K562 (cell line): ENCODE data around the gene CD8A. TPM values are rescaled to one million over a fixed set of nuclear protein-coding genes. Genes with fewer than 3 reads are reported as not detected.

ENCODE experiments used
- ATAC-seq: fragments of 200-7000 bp; cut with Tn5 transposase; 3 replicates; pipeline ENCODE4 v1.9.1; 2020; ENCODE audit warnings: moderate library complexity
- BruUV-seq: library from RNA; stranded (reverse); fragments of 400-500 nt; replicated peaks from 2 replicates; lab custom pipeline; 2021; lab: Mats Ljungman, UMichigan
- CTCF ChIA-PET: fragments of 300-600 bp; formaldehyde crosslinking; extraction: SDS; loops from one replicate; lab custom pipeline; 2021; ENCODE audit warnings: low intra/inter-chr PET ratio; lab: Yijun Ruan, JAX
- POLR2A ChIA-PET: fragments of 300-600, 350-650 bp; sonication (Branson Sonifier 250); formaldehyde crosslinking; extraction: SDS; loops from one replicate; lab custom pipeline; 2021; ENCODE audit warnings: antibody characterized with exemption, inconsistent platforms; lab: Yijun Ruan, JAX
- DNase-seq, 4 experiments: peaks; one replicate each; pipeline versions ENCODE4 v3.0.0 to v3.0.0-alpha.2; 2011 to 2018; ENCODE audit warnings: low spot score in 3 of 4, mixed read lengths in 3 of 4; ENCODE audit errors: extremely low read depth in 1 of 4
- FAIRE-seq: peaks from 2 replicates; lab custom pipeline; 2011; peaks lifted over from hg19 to GRCh38; lab: Jason Lieb, UNC
- H2AFZ ChIP-seq: 2 replicates; pipeline ENCODE4 v1.6.0; 2011; ENCODE audit warnings: low read depth, low read length, control low read depth, inconsistent platforms
- H3K27ac ChIP-seq: fragments of 200-600 bp; 3 replicates; pipeline ENCODE4 v1.8.0; 2011; ENCODE audit warnings: low read depth, mild to moderate bottlenecking, control low read depth, inconsistent platforms, low read length, moderate library complexity, mixed read lengths; ENCODE audit errors: extremely low read depth
- H3K27me3 ChIP-seq, 2 experiments: fragments of 300-600 bp in 1 of 2; 2 replicates in 1 of 2; 3 replicates in 1 of 2; pipeline versions ENCODE4 v1.6.0 to v1.8.0; 2011; ENCODE audit warnings: inconsistent platforms in 2 of 2, low read length in 2 of 2, mild to moderate bottlenecking in 1 of 2, mixed read lengths in 1 of 2, moderate library complexity in 1 of 2; ENCODE audit not compliant: control insufficient read depth in 2 of 2, insufficient read depth in 2 of 2
- H3K36me3 ChIP-seq: fragments of 300-600 bp; 3 replicates; pipeline ENCODE4 v1.8.0; 2011; ENCODE audit warnings: mild to moderate bottlenecking, low read length, inconsistent platforms; ENCODE audit not compliant: control insufficient read depth, insufficient read depth
- H3K4me1 ChIP-seq, 2 experiments: fragments of 200-600 bp in 1 of 2; replicated peaks in 1 of 2; 2 replicates in 1 of 2; 3 replicates in 1 of 2; pipeline versions ENCODE4 v1.5.1 to v1.8.0; 2011; ENCODE audit warnings: inconsistent platforms in 2 of 2, low read length in 2 of 2, mild to moderate bottlenecking in 1 of 2, mixed read lengths in 1 of 2, moderate library complexity in 1 of 2; ENCODE audit not compliant: control insufficient read depth in 2 of 2, insufficient read depth in 2 of 2
- H3K4me2 ChIP-seq: 2 replicates; pipeline ENCODE4 v1.6.1; 2011; ENCODE audit warnings: low read length, control low read depth, inconsistent platforms, mixed read lengths; ENCODE audit not compliant: insufficient read depth
- H3K4me3 ChIP-seq: fragments of 200-600 bp; sonication (generic), shearing (Covaris generic); 2 replicates; pipeline ENCODE4 v1.5.1; 2016; ENCODE audit warnings: control low read depth, inconsistent platforms
- H3K79me2 ChIP-seq: fragments of 200-600 bp; 3 replicates; pipeline ENCODE4 v1.8.0; 2011; ENCODE audit warnings: low read length, inconsistent platforms; ENCODE audit not compliant: control insufficient read depth, insufficient read depth
- H3K9ac ChIP-seq, 2 experiments: 2 replicates each; pipeline versions ENCODE4 v1.6.0 to v1.6.1; 2011; ENCODE audit warnings: low read depth in 2 of 2, low read length in 2 of 2, control low read depth in 1 of 2, inconsistent platforms in 1 of 2, mild to moderate bottlenecking in 1 of 2, mixed read lengths in 1 of 2; ENCODE audit not compliant: insufficient read depth in 1 of 2
- H3K9me1 ChIP-seq: one replicate; pipeline ENCODE4 v1.6.0; 2011; ENCODE audit warnings: inconsistent platforms, mild to moderate bottlenecking, low read length, moderate library complexity; ENCODE audit not compliant: control insufficient read depth, insufficient read depth
- H3K9me3 ChIP-seq: replicated peaks from 2 replicates; pipeline ENCODE4 v1.5.1; 2011; ENCODE audit warnings: low read depth, low read length, inconsistent platforms; ENCODE audit not compliant: control insufficient read depth, insufficient read depth
- H4K20me1 ChIP-seq: replicated peaks from 2 replicates; pipeline ENCODE4 v1.6.1; 2011; ENCODE audit warnings: low read length, inconsistent platforms, mixed read lengths; ENCODE audit not compliant: control insufficient read depth, insufficient read depth
- CREB1 ChIP-seq, 2 experiments: sonication (generic) in 1 of 2; formaldehyde crosslinking in 1 of 2; IDR thresholded peaks; 2 replicates each; pipeline versions ENCODE4 v1.6.1 to v1.8.0; 2012 to 2022; ENCODE audit warnings: inconsistent platforms in 1 of 2, mild to moderate bottlenecking in 1 of 2, missing genetic modification reagents in 1 of 2, moderate library complexity in 1 of 2
- CREM ChIP-seq: IDR thresholded peaks from 2 replicates; pipeline ENCODE4 v1.6.1; 2014; ENCODE audit warnings: antibody characterized with exemption, low read depth
- LARP7 ChIP-seq: fragments of 450-650 bp; IDR thresholded peaks from 2 replicates; pipeline ENCODE4 v1.6.1; 2016
- MCM2 ChIP-seq: fragments of 450-650 bp; IDR thresholded peaks from 2 replicates; pipeline ENCODE4 v1.6.1; 2017; ENCODE audit warnings: low read depth, mild to moderate bottlenecking
- ZBTB8A ChIP-seq: fragments of 450-650 bp; IDR thresholded peaks from 2 replicates; pipeline ENCODE4 v1.6.1; 2018; ENCODE audit warnings: mild to moderate bottlenecking, moderate library complexity; ENCODE audit not compliant: partially characterized antibody
- WGBS: fragments of 100-300 bp; shearing (Covaris generic); methylation state at CpG from one replicate; pipeline ENCODE4 v1.1.6; 2016; ENCODE audit warnings: low coverage, mixed read lengths; ENCODE audit not compliant: insufficient coverage; ENCODE audit errors: missing lambda C conversion rate; 5-methylcytosine and 5-hydroxymethylcytosine counted together
- in situ Hi-C: fragments of 300-500 bp; cut with MboI; formaldehyde crosslinking; loops from 4 replicates; pipeline ENCODE4 v1.15.0; 2018; ENCODE audit warnings: inconsistent platforms, mixed read lengths
- intact Hi-C: fragments of 100-400 bp; cut with micrococcal nuclease; formaldehyde crosslinking; loops from 2 replicates; pipeline ENCODE4 v1.14.2; 2022
- polyA plus RNA-seq, 8 experiments: library from polyadenylated mRNA; depleted of rRNA in 4 of 8; stranded (reverse) in 5 of 8; unstranded in 3 of 8; fragments of >200 nt; fragmentation: Nextera tagmentation in 2 of 8; fragmentation: Illumina TruSeq in 1 of 8; extraction: Ambion mirVana in 2 of 8; extraction: Trizol in 1 of 8; gene quantifications; 2 replicates each; pipeline versions ENCODE4 v1.2.1 to v1.2.3, GENCODE V29; 2011 to 2014; ENCODE audit warnings: inconsistent platforms in 1 of 8, missing spikeins in 1 of 8
- total RNA-seq, 7 experiments: library from RNA; depleted of rRNA in 6 of 7; stranded (reverse); fragments of >200 nt in 6 of 7; fragmentation: Illumina TruSeq in 2 of 7; extraction: Trizol in 2 of 7; gene quantifications; 2 replicates each; pipeline versions ENCODE4 v1.2.1 to v1.2.3, GENCODE V29; 2011 to 2021; ENCODE audit warnings: low replicate concordance in 1 of 7
- TF ChIP-seq, protein P1 (sequence below), 2 experiments: fragments of 450-650 bp in 1 of 2; sonication (generic) in 1 of 2; formaldehyde crosslinking in 1 of 2; IDR thresholded peaks in 1 of 2; conservative IDR thresholded peaks in 1 of 2; 2 replicates each; pipeline versions ENCODE4 v1.6.1 to v1.8.1; 2016 to 2023; ENCODE audit warnings: mild to moderate bottlenecking in 2 of 2, moderate library complexity in 2 of 2, inconsistent platforms in 1 of 2, missing genetic modification reagents in 1 of 2

CD8A gene
- total and polyA plus RNA-seq, 9 of the 15 experiments (the other 6 are each of a cell fraction or from before 2014, with no cell fraction given): 0.07 TPM; not detected in 8

DNA sequence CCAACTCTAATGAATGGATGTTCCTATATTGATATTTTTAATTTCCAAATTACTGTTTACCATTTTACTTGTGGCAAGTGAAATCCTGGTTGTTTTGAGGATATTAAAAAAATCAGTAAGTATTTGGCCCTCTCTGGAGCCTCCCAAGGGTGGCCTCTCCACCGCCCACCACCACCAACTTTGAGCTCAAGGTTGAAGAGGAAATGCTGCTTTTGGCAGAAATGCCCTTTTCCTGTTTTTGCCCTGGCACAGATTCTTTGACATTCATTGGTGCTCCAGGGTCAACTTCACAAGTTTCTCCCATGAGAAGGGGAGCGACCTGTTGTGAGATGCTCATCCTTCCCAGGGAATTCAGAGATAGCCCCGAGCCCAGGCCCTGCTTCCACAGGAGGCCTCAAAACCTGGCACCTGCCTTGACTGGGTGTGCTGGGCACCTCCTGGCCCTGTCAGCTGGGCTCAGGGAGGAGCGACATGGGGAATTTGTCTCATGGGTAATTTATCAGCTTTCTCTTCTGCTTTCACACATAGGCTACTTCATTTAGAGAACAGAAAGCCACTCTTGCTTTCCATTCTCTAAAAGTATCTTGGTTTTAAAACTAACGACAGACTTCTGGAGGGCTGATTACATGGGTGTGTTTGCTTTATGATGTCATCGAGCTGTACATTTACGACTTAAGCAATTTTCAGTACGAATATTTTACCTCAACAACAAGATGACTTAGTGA, 6.9 kb downstream of the CD8A start:
- CTCF ChIA-PET: no interaction called here
- Histone ChIP-seq H2AFZ (no peak overlapping the region), H3K9me1 (peaks cover 4% of the 10 kb centered on the region), H3K27me3 (peaks cover 15 to 29% of the 10 kb centered on the region in 2 experiments; a peak in 4 of 5 replicates), H3K27ac (no peak overlapping the region), H3K36me3 (no peaks in the 10 kb centered on the region), H3K9me3 (no peaks in the 10 kb centered on the region), H4K20me1 (no peaks in the 10 kb centered on the region), H3K9ac (no peak overlapping the region), H3K4me3 (no peak overlapping the region), H3K4me1 (peaks cover 0 to 1% of the 10 kb centered on the region in 2 experiments; a peak in 3 of 5 replicates), H3K4me2 (no peak overlapping the region), H3K79me2 (no peaks in the 10 kb centered on the region)
- FAIRE-seq: no peak
- no peak for ATAC-seq
- WGBS: 4% methylated on average over 8 of the region's 8 CpGs
- TF ChIP-seq LARP7 (no peak), CREB1 (IDR thresholded peaks at IDR 0.05) (no peak), CREB1 (CRISPR knock-in tag; IDR thresholded peaks at IDR 0.05) (no peak), CREM (0 out of 2 replicates have a peak, but pooled peaks have one; percentile 4), ZBTB8A (no peak), MCM2 (no peak)
- TF ChIP-seq, protein P1, sequence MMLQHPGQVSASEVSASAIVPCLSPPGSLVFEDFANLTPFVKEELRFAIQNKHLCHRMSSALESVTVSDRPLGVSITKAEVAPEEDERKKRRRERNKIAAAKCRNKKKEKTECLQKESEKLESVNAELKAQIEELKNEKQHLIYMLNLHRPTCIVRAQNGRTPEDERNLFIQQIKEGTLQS (IDR thresholded peaks at IDR 0.05): 0 out of 2 replicates have a peak, but pooled peaks have one; percentile 33
- TF ChIP-seq, protein P1 (CRISPR knock-in tag; conservative IDR thresholded peaks at IDR 0.05): no peak
- POLR2A ChIA-PET: interaction anchor here (1.5 kb wide), 1 partner anchor 13 kb away, joined by 4 read pairs; no protein-coding TSS in a partner anchor
- no peak for DNase-seq
- BruUV-seq: no TSS peak
- in situ Hi-C loops (no loop called here), intact Hi-C loops (no loop called here)
